IMR-90 (cell line): Measurements from ENCODE around the gene MCCD1. TPM values are rescaled to one million over a fixed set of nuclear protein-coding genes. Genes with fewer than 3 reads are reported as not detected.

ENCODE experiments used
- ATAC-seq: fragments of 200-7000 bp; cut with Tn5 transposase; 2 replicates; pipeline ENCODE4 v1.9.1; 2020; ENCODE audit warnings: low read depth, mild to moderate bottlenecking, moderate library complexity
- BruUV-seq: library from RNA; stranded (reverse); fragments of 400-500 nt; replicated peaks from 2 replicates; lab custom pipeline; 2021; lab: Mats Ljungman, UMichigan
- CTCF ChIA-PET: fragments of 300-600 bp; formaldehyde crosslinking; extraction: SDS; loops from one replicate; lab custom pipeline; 2021; ENCODE audit warnings: antibody characterized with exemption; lab: Yijun Ruan, JAX
- POLR2A ChIA-PET: fragments of 300-600 bp; sonication (Branson Sonifier 250); formaldehyde crosslinking; loops from one replicate; lab custom pipeline; 2022; ENCODE audit warnings: antibody characterized with exemption; ENCODE audit not compliant: unreplicated experiment; lab: Charles Lee
- DNase-seq: peaks from one replicate; pipeline ENCODE4 v3.0.0; 2013
- H2AFZ ChIP-seq: replicated peaks from 2 replicates; pipeline ENCODE3; 2013; ENCODE audit warnings: low read length, mild to moderate bottlenecking; ENCODE audit not compliant: poor library complexity
- H2AK5ac ChIP-seq: 2 replicates; pipeline ENCODE4 v1.6.1; 2013; ENCODE audit warnings: low read depth, low read length, inconsistent platforms
- H2AK9ac ChIP-seq: replicated peaks from 2 replicates; pipeline ENCODE3; 2013; ENCODE audit warnings: mild to moderate bottlenecking, low read depth, low read length, moderate library complexity; ENCODE audit not compliant: poor library complexity
- H2BK120ac ChIP-seq: 2 replicates; pipeline ENCODE4 v1.6.1; 2013; ENCODE audit warnings: low read depth, low read length, inconsistent platforms
- H2BK15ac ChIP-seq: 3 replicates; pipeline ENCODE4 v1.6.1; 2013; ENCODE audit warnings: low read depth, low read length, inconsistent platforms
- H2BK20ac ChIP-seq: 2 replicates; pipeline ENCODE4 v1.6.1; 2013; ENCODE audit warnings: low read depth, mild to moderate bottlenecking, inconsistent platforms, low read length, moderate library complexity
- H2BK5ac ChIP-seq: 2 replicates; pipeline ENCODE4 v1.6.1; 2013; ENCODE audit warnings: mild to moderate bottlenecking, low read depth, low read length, inconsistent platforms; ENCODE audit not compliant: poor library complexity, severe bottlenecking
- H3K14ac ChIP-seq: replicated peaks from 2 replicates; pipeline ENCODE4 v1.6.1; 2013; ENCODE audit warnings: low read depth, low read length, inconsistent platforms
- H3K18ac ChIP-seq: 2 replicates; pipeline ENCODE4 v1.6.1; 2013; ENCODE audit warnings: low read depth, low read length, control low read depth
- H3K23ac ChIP-seq: 2 replicates; pipeline ENCODE4 v1.6.1; 2013; ENCODE audit warnings: low read depth, low read length, inconsistent platforms
- H3K27ac ChIP-seq: 2 replicates; pipeline ENCODE4 v1.5.1; 2013; ENCODE audit warnings: mild to moderate bottlenecking, control low read depth, low read length; ENCODE audit not compliant: insufficient read depth
- H3K27me3 ChIP-seq: 2 replicates; pipeline ENCODE4 v1.6.1; 2013; ENCODE audit warnings: low read length; ENCODE audit not compliant: control insufficient read depth, insufficient read depth
- H3K36me3 ChIP-seq: 2 replicates; pipeline ENCODE4 v1.6.1; 2013; ENCODE audit warnings: low read length, mixed read lengths; ENCODE audit not compliant: control insufficient read depth, insufficient read depth
- H3K4ac ChIP-seq: 2 replicates; pipeline ENCODE4 v1.6.1; 2013; ENCODE audit warnings: low read depth, low read length, inconsistent platforms
- H3K4me1 ChIP-seq: 2 replicates; pipeline ENCODE4 v1.6.1; 2013; ENCODE audit warnings: low read length, mixed read lengths; ENCODE audit not compliant: control insufficient read depth, insufficient read depth
- H3K4me2 ChIP-seq: 2 replicates; pipeline ENCODE4 v1.6.1; 2013; ENCODE audit warnings: low read depth, mild to moderate bottlenecking, control low read depth, low read length, moderate library complexity
- H3K4me3 ChIP-seq: 2 replicates; pipeline ENCODE4 v1.5.1; 2013; ENCODE audit warnings: low read depth, mild to moderate bottlenecking, control low read depth, low read length, moderate library complexity; ENCODE audit not compliant: insufficient read depth
- H3K56ac ChIP-seq: 2 replicates; pipeline ENCODE4 v1.6.1; 2013; ENCODE audit warnings: low read length, inconsistent platforms; ENCODE audit not compliant: insufficient read depth; ENCODE audit errors: extremely low read depth
- H3K79me1 ChIP-seq, 2 experiments: 2 replicates each; pipeline ENCODE4 v1.6.1; 2013; ENCODE audit warnings: low read length in 2 of 2, inconsistent platforms in 1 of 2, low read depth in 1 of 2
- H3K9ac ChIP-seq: 2 replicates; pipeline ENCODE4 v1.6.1; 2013; ENCODE audit warnings: low read depth, low read length, control low read depth
- H3K9me1 ChIP-seq: 2 replicates; pipeline ENCODE4 v1.6.1; 2013; ENCODE audit warnings: low read length, inconsistent platforms; ENCODE audit not compliant: insufficient read depth
- H3K9me3 ChIP-seq: 2 replicates; pipeline ENCODE4 v1.6.1; 2013; ENCODE audit warnings: low read length; ENCODE audit not compliant: control insufficient read depth, insufficient read depth
- H4K20me1 ChIP-seq: 2 replicates; pipeline ENCODE4 v1.6.1; 2013; ENCODE audit warnings: low read length, inconsistent platforms; ENCODE audit not compliant: insufficient read depth
- H4K5ac ChIP-seq: 2 replicates; pipeline ENCODE4 v1.6.1; 2013; ENCODE audit warnings: mild to moderate bottlenecking, low read depth, low read length, control low read depth
- H4K8ac ChIP-seq, 2 experiments: 2 replicates each; pipeline ENCODE4 v1.6.1; 2013; ENCODE audit warnings: low read depth in 2 of 2, low read length in 2 of 2, control low read depth in 1 of 2, inconsistent platforms in 1 of 2
- H4K91ac ChIP-seq: 2 replicates; pipeline ENCODE4 v1.6.1; 2013; ENCODE audit warnings: low read depth, low read length, inconsistent platforms; ENCODE audit not compliant: insufficient read depth
- CEBPB ChIP-seq: IDR thresholded peaks from 2 replicates; pipeline ENCODE4 v1.6.1; 2012; ENCODE audit warnings: low read depth, low read length, improper control_type of control experiment
- MAFK ChIP-seq: IDR thresholded peaks from 2 replicates; pipeline ENCODE4 v1.6.1; 2012; ENCODE audit warnings: low read depth, low read length, improper control_type of control experiment
- MAZ ChIP-seq: IDR thresholded peaks from 2 replicates; pipeline ENCODE4 v1.6.1; 2012; ENCODE audit warnings: low read depth, mild to moderate bottlenecking, low read length, improper control_type of control experiment, moderate library complexity, borderline replicate concordance
- MXI1 ChIP-seq: IDR thresholded peaks from 2 replicates; pipeline ENCODE4 v1.6.1; 2012; ENCODE audit warnings: low read depth, mild to moderate bottlenecking, low read length, moderate library complexity, borderline replicate concordance
- POLR2A ChIP-seq: IDR thresholded peaks from 2 replicates; pipeline ENCODE4 v1.6.1; 2012; ENCODE audit warnings: mild to moderate bottlenecking, low read depth, low read length
- SMC3 ChIP-seq: fragments of 150-350 bp; IDR thresholded peaks from 2 replicates; pipeline ENCODE4 v1.6.1; 2016; ENCODE audit warnings: low read depth, mild to moderate bottlenecking, antibody characterized with exemption, low read length, moderate library complexity
- WGBS, 2 experiments: methylation state at CpG; one replicate each; pipeline versions ENCODE4 v1.1.5 to v1.1.7; 2013; ENCODE audit warnings: missing lambda C conversion rate in 2 of 2; ENCODE audit not compliant: insufficient read length in 1 of 2; ENCODE audit errors: extremely low coverage in 2 of 2; 5-methylcytosine and 5-hydroxymethylcytosine counted together
- dilution Hi-C: fragments of 300-500 bp; cut with HindIII; formaldehyde crosslinking; loops from one replicate; pipeline ENCODE4 v1.14.3; 2018; ENCODE audit warnings: low sequenced_read_pairs; ENCODE audit not compliant: unreplicated experiment
- in situ Hi-C: fragments of 300-500 bp; cut with MboI; formaldehyde crosslinking; loops from 3 replicates; pipeline ENCODE4 v1.14.3; 2019; ENCODE audit warnings: low sequenced_read_pairs, inconsistent platforms, mixed read lengths
- intact Hi-C: fragments of 100-400 bp; cut with micrococcal nuclease; formaldehyde crosslinking; loops from 2 replicates; pipeline ENCODE4 v1.10.0; 2022
- polyA plus RNA-seq, 3 experiments: library from polyadenylated mRNA; depleted of rRNA; stranded (reverse); fragments of >200 nt; gene quantifications; 2 replicates each; pipeline ENCODE4 v1.2.3, GENCODE V29; 2012; ENCODE audit warnings: low replicate concordance in 1 of 3
- total RNA-seq: library from RNA; depleted of rRNA; stranded (reverse); fragments of >200 nt; gene quantifications from 2 replicates; pipeline ENCODE4 v1.2.3, GENCODE V29; 2012
- TF ChIP-seq, protein P1 (sequence below): conservative IDR thresholded peaks from 2 replicates; pipeline ENCODE4 v1.5.1; 2012; ENCODE audit warnings: mild to moderate bottlenecking, low read depth, low read length, improper control_type of control experiment
- TF ChIP-seq, protein P2 (sequence below): fragments of 150-350 bp; IDR thresholded peaks from 2 replicates; pipeline ENCODE4 v1.6.1; 2016; ENCODE audit warnings: low read depth, mild to moderate bottlenecking, low read length, moderate library complexity, borderline replicate concordance
- TF ChIP-seq, protein P3 (sequence below): fragments of 150-350 bp; IDR thresholded peaks from 2 replicates; pipeline ENCODE4 v1.6.1; 2017; ENCODE audit warnings: mild to moderate bottlenecking, antibody characterized with exemption, low read length, low read depth

Gene MCCD1
- total and polyA plus RNA-seq, 2 of the 4 experiments (the other 2 are of a cell fraction), result not detected

DNA sequence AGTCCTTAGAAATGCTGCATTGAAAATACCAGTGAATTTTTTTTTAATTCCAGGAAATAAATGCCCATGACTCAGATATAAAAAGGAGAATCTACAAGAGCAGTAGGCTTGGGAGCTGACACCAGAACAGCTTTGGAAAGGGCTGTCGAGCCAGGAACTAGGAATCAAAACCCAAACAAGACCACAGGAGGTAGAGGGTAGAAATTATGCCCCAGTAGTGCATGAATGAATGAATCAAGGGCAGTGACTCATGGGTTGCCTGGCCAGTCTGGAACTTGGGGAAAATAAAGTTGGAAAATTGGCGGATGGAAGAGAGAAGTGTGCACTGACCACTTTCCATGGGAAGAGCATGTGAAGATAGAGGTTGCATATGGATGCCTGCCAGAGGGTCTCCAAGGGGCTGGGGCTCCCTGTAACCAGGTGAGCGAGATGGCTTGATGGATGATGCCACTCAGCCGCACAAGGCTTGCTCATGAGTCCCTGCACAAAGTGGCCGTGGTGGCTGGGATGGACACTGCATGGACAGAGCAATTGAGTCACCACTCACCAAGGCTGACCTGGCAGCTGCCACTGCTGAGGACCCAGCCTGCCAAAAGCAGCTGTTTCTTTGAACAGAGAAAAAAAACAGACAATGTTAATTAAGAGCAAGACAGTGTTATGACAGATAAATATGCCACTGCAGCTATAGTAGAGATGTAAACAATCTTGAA, 15.2 kb upstream of the MCCD1 start (continued):
- TF ChIP-seq, protein P1, sequence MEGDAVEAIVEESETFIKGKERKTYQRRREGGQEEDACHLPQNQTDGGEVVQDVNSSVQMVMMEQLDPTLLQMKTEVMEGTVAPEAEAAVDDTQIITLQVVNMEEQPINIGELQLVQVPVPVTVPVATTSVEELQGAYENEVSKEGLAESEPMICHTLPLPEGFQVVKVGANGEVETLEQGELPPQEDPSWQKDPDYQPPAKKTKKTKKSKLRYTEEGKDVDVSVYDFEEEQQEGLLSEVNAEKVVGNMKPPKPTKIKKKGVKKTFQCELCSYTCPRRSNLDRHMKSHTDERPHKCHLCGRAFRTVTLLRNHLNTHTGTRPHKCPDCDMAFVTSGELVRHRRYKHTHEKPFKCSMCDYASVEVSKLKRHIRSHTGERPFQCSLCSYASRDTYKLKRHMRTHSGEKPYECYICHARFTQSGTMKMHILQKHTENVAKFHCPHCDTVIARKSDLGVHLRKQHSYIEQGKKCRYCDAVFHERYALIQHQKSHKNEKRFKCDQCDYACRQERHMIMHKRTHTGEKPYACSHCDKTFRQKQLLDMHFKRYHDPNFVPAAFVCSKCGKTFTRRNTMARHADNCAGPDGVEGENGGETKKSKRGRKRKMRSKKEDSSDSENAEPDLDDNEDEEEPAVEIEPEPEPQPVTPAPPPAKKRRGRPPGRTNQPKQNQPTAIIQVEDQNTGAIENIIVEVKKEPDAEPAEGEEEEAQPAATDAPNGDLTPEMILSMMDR, result no peak

DNA sequence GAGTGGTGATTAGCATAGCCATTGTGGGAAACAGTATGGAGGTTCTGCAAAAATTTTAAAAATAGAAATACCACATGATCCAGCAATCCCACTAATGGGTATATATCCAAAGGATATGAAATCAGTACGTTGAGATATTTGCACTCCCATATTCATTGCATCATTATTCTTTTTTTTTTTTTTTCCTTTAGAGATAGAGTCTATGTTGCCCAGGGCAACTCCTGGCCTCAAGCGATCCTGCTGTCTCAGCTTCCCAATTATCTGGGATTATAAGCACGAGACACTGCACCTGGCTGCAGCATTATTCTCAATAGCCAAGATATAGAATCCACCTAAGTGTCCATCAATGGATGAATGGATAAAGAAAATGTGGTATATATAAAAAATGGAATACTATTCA, 6.9 kb upstream of the MCCD1 start:
- H4K5ac ChIP-seq, result no peak overlapping the region
- no peak overlapping the region for H4K91ac ChIP-seq
- no peak overlapping the region for H3K14ac ChIP-seq
- no peak overlapping the region for H2BK120ac ChIP-seq
- no TSS peak for BruUV-seq
- no peak overlapping the region for H2AK9ac ChIP-seq
- no peak overlapping the region for H3K27ac ChIP-seq
- no peaks in the 10 kb centered on the region for H3K27me3 ChIP-seq
- H2BK20ac ChIP-seq, result no peak overlapping the region
- no peak overlapping the region for H2BK5ac ChIP-seq
- ATAC-seq (no peak), DNase-seq (no peak)
- no peaks in the 10 kb centered on the region for H3K9me3 ChIP-seq
- H3K23ac ChIP-seq, result no peak overlapping the region
- WGBS, 2 experiments, result no CpG with 5 or more reads among the region's 3 CpGs
- intact Hi-C loops (no loop called here), dilution Hi-C loops (no loop called here), in situ Hi-C loops (no loop called here)
- no peak overlapping the region for H3K4ac ChIP-seq
- H2AFZ ChIP-seq, result no peak overlapping the region
- no peak overlapping the region for H4K8ac ChIP-seq
- H3K9ac ChIP-seq, result no peak overlapping the region
- POLR2A ChIA-PET, result no interaction called here
- no peak overlapping the region for H2BK15ac ChIP-seq
- H3K36me3 ChIP-seq, result no peaks in the 10 kb centered on the region
- no peak overlapping the region for H3K56ac ChIP-seq
- H3K18ac ChIP-seq, result no peak overlapping the region
- no peak overlapping the region for H3K4me3 ChIP-seq
- H3K4me1 ChIP-seq, result peaks cover 10% of the 10 kb centered on the region
- 0 out of 2 replicates have a peak, but pooled peaks cover 5% of the 10 kb centered on the region for H4K20me1 ChIP-seq
- H3K79me1 ChIP-seq, result peaks cover 0 to 10% of the 10 kb centered on the region in 2 experiments; a peak in 1 of 4 replicates
- H3K9me1 ChIP-seq, result peaks cover 14% of the 10 kb centered on the region
- no peak overlapping the region for H2AK5ac ChIP-seq
- CTCF ChIA-PET, result no interaction called here
- no peak overlapping the region for H3K4me2 ChIP-seq
- TF ChIP-seq POLR2A (no peak), MAFK (no peak), SMC3 (no peak), MAZ (no peak), MXI1 (no peak), CEBPB (no peak)
- TF ChIP-seq, protein P1, result no peak
- TF ChIP-seq, protein P2, sequence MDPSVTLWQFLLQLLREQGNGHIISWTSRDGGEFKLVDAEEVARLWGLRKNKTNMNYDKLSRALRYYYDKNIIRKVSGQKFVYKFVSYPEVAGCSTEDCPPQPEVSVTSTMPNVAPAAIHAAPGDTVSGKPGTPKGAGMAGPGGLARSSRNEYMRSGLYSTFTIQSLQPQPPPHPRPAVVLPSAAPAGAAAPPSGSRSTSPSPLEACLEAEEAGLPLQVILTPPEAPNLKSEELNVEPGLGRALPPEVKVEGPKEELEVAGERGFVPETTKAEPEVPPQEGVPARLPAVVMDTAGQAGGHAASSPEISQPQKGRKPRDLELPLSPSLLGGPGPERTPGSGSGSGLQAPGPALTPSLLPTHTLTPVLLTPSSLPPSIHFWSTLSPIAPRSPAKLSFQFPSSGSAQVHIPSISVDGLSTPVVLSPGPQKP, result no peak
- TF ChIP-seq, protein P3, sequence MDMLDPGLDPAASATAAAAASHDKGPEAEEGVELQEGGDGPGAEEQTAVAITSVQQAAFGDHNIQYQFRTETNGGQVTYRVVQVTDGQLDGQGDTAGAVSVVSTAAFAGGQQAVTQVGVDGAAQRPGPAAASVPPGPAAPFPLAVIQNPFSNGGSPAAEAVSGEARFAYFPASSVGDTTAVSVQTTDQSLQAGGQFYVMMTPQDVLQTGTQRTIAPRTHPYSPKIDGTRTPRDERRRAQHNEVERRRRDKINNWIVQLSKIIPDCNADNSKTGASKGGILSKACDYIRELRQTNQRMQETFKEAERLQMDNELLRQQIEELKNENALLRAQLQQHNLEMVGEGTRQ, result no peak
